Measurements from ENCODE around the gene OR4F15.

Gene OR4F15

DNA sequence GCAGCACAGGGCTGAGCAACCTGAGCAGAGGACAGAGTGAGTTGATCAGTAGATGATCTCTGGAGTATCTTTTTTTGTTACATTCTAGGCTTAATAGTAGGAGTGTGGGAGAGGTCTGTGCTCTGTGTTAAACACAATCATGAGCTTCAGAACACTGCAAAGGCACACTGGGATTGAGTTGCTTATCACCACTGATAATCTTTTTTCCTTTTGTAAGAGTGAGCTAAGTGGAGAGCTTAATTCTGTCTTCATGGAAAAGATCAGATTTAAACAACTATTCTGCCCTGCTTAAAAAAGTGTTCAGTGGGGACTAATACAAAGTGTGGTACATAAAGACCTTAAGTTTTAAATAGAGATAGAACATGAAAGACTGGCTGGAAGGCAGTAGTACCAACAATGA, 7.6 kb upstream of the OR4F15 start:
- no peak for DNase-seq

- DNase-seq = no peak
Measured at GRCh38 chr15:101804941-101805340, 7.1 kb upstream of the OR4F15 start.

DNA sequence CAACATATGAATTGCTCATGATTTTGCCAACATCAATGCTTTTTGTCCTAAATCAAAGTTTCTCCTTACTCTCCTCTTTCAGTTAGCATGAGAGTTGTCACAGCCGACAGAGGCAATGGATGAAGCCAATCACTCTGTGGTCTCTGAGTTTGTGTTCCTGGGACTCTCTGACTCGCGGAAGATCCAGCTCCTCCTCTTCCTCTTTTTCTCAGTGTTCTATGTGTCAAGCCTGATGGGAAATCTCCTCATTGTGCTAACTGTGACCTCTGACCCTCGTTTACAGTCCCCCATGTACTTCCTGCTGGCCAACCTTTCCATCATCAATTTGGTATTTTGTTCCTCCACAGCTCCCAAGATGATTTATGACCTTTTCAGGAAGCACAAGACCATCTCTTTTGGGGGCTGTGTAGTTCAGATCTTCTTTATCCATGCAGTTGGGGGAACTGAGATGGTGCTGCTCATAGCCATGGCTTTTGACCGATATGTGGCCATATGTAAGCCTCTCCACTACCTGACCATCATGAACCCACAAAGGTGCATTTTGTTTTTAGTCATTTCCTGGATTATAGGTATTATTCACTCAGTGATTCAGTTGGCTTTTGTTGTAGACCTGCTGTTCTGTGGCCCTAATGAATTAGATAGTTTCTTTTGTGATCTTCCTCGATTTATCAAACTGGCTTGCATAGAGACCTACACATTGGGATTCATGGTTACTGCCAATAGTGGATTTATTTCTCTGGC, 6.2 kb upstream of the OR4F15 start:
- no peak for DNase-seq

DNA sequence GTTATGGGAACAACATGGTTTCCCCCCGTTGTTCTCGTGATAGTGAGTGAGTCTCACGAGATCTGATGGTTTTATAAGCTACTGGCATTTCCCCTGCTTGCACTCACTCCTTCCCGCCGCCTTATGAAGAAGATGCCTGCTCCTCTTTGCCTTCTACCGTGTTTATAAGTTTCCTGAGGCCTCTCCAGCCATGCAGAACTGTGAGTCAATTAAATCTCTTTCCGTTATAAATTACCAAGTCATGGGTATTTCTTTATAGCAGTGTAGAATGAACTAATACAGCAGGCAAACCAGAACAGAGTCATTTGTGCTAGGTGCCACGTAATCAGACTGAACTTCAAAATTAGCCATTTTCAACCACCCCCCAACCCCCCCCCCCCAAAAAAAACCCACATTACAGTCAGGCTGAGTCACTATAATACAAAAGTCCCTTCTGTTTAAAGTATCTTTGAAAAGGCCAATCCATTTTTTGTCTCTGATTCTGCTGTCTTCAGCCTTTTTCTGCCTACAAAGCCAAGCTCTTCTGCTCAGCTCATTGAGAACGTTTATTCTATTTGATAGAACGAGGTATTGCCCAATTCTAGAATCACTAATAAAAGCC, 4.6 kb upstream of the OR4F15 start:
- no peak for DNase-seq

- DNase-seq = no peak
Measured at GRCh38 chr15:101808201-101808600, 3.8 kb upstream of the OR4F15 start.

DNA sequence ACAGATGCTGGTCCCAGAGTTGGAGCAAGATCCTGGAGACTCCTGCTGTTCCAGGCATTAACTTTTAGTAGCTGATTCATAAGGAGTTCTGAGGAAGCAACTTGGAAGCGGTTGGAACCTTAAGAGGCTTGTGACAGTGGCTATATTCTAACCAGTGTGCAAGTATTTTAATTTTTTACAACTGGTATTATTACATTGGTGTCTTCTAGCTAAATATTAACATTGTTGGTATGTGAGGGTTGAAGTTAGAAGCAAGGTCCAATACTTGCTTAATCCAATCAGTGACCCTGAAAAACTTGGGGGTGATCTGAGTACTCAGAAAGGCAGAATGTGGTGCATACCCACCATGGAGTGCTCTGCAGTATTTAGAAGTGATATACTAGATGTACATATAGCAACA, 1.5 kb upstream of the OR4F15 start:
- DNase-seq = no peak

GRCh38 chr15:101810876-101811275, 1.1 kb upstream of the OR4F15 start:
- DNase-seq = no peak

GRCh38 chr15:101813803-101814534, 2.0 kb downstream of the OR4F15 start:
- DNase-seq = no peak

- no peak for DNase-seq
Measured at GRCh38 chr15:101820781-101821180, 8.8 kb downstream of the OR4F15 start.

- no peak for DNase-seq
Measured at GRCh38 chr15:101827257-101827656, 15.3 kb downstream of the OR4F15 start.

DNA sequence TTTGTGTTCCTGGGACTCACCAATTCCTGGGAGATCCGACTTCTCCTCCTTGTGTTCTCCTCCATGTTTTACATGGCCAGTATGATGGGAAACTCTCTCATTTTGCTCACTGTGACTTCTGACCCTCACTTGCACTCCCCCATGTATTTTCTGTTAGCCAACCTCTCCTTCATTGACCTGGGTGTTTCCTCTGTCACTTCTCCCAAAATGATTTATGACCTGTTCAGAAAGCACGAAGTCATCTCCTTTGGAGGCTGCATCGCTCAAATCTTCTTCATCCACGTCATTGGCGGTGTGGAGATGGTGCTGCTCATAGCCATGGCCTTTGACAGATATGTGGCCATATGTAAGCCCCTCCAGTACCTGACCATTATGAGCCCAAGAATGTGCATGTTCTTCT, 16.8 kb downstream of the OR4F15 start:
- DNase-seq = no peak

DNA sequence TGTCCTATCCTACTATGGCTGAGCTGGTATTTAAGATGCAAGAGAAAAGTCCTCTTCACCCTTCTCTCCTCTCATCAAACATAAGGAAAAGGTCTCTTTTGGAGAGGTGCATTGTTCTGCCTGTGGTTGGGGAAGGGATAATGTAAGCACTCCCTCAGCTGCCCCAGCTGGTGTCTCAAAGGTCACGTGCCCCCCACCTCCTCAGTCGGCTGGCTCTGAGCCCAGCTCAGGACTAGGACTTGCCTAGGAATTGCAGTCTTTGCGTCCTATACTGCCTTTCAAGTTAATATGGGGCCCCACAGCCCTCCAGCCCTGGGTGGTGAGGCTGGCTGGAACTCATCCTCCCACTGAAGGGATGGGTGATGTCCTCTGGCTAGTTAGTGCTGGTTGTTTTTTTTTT, 29.7 kb downstream of the OR4F15 start:
- DNase-seq = no peak

GRCh38 chr15:101844916-101845315, 32.9 kb downstream of the OR4F15 start:
- no peak for DNase-seq

- DNase-seq = no peak
Measured at GRCh38 chr15:101852356-101852755, 40.4 kb downstream of the OR4F15 start.
